Activated B cell treated with CpG ODN at 0.5 μM for 24 hours (primary cell): ENCODE measurements around the gene ELOVL5. TPM values are rescaled to one million over a fixed set of nuclear protein-coding genes. Genes with fewer than 3 reads are reported as not detected.
"Not testable (repeated sequence)": the region's sequence is repeated elsewhere in the genome, so short reads cannot be mapped to it uniquely, and the experiment has no call there.

Experiments
- ATAC-seq: fragments of 200-7000 bp; cut with Tn5 transposase; one replicate; pipeline ENCODE4 v1.10.0; 2021; ENCODE audit warnings: low read depth, mild to moderate bottlenecking, moderate library complexity
- CTCF ChIA-PET: fragments of 350-600 bp; sonication (Branson Sonifier 250); formaldehyde crosslinking; loops from one replicate; lab custom pipeline; 2021; ENCODE audit warnings: antibody characterized with exemption; lab: Charles Lee
- POLR2A ChIA-PET: fragments of 350-600 bp; sonication (Branson Sonifier 250); formaldehyde crosslinking; loops from one replicate; lab custom pipeline; 2021; ENCODE audit warnings: antibody characterized with exemption; lab: Charles Lee
- DNase-seq: peaks from one replicate; pipeline ENCODE4 v3.0.0; 2022
- H3K27ac Mint-ChIP-seq: one replicate; pipeline ENCODE4 v1.8.0; 2020; ENCODE audit warnings: mixed read lengths
- H3K27me3 Mint-ChIP-seq: one replicate; pipeline ENCODE4 v1.8.0; 2021; ENCODE audit warnings: mixed read lengths
- H3K36me3 Mint-ChIP-seq: one replicate; pipeline ENCODE4 v1.8.0; 2021; ENCODE audit warnings: low read depth, mixed read lengths
- H3K4me1 Mint-ChIP-seq: one replicate; pipeline ENCODE4 v1.8.0; 2021; ENCODE audit warnings: mixed read lengths
- H3K4me3 Mint-ChIP-seq: one replicate; pipeline ENCODE4 v1.8.0; 2020; ENCODE audit warnings: mild to moderate bottlenecking, mixed read lengths
- H3K9me3 Mint-ChIP-seq: one replicate; pipeline ENCODE4 v1.8.0; 2020; ENCODE audit warnings: mixed read lengths
- intact Hi-C: fragments of 100-400 bp; cut with micrococcal nuclease; formaldehyde crosslinking; loops from one replicate; pipeline ENCODE4 v1.15.1; 2024
- total RNA-seq: library from RNA; stranded (reverse); gene quantifications from 2 replicates; pipeline ENCODE4 v1.2.3, GENCODE V29; 2022
- TF ChIP-seq, protein P1 (sequence below): fragments of 200-600 bp; IDR thresholded peaks from one replicate; pipeline ENCODE4 v1.8.0; 2022; ENCODE audit warnings: antibody characterized with exemption, mild to moderate bottlenecking

The ELOVL5 gene
- total RNA-seq, 1 donor from 2014 or later, result 127 TPM

DNA sequence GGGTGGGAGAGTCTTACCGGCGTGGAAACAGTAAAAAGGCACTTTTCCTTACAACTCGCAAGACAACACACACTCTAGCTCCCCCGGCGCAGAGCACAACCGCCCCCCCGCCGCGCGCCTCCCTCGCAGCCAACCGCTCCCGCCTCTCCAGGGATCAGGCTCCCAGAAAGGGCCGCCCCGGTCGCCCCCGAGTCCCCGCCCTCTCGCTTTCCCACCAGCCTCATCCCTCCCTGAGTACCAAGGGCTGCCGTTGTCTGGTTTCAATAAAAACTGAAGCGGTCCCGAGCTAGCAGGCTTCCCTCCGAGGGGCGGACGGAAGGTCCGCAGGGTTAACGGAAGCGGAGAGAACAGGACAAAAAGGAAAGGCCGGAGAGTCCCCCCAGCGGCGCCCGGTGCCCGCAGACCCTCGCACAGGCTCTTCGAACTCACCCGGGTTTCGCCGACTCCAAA is 804 bp downstream of the ELOVL5 start:
- Mint-ChIP-seq H3K27ac (peak overlapping the region; percentile 92), H3K36me3 (peaks cover 38% of the 10 kb centered on the region), H3K4me3 (peak overlapping the region; percentile 94), H3K4me1 (peaks cover 59% of the 10 kb centered on the region), H3K27me3 (no peaks in the 10 kb centered on the region), H3K9me3 (no peaks in the 10 kb centered on the region)
- ATAC-seq (peak; percentile 16), DNase-seq (no peak)
- CTCF ChIA-PET, result interaction anchor here (1.1 to 4.2 kb wide), 5 partner anchors 10 to 176 kb away, joined by 4 to 18 read pairs (median 6); no protein-coding TSS in a partner anchor
- POLR2A ChIA-PET, result interaction anchor here (0.6 to 4.3 kb wide), 29 partner anchors 8 to 175 kb away, joined by 3 to 62 read pairs (median 5); no protein-coding TSS in a partner anchor
- TF ChIP-seq, protein P1, sequence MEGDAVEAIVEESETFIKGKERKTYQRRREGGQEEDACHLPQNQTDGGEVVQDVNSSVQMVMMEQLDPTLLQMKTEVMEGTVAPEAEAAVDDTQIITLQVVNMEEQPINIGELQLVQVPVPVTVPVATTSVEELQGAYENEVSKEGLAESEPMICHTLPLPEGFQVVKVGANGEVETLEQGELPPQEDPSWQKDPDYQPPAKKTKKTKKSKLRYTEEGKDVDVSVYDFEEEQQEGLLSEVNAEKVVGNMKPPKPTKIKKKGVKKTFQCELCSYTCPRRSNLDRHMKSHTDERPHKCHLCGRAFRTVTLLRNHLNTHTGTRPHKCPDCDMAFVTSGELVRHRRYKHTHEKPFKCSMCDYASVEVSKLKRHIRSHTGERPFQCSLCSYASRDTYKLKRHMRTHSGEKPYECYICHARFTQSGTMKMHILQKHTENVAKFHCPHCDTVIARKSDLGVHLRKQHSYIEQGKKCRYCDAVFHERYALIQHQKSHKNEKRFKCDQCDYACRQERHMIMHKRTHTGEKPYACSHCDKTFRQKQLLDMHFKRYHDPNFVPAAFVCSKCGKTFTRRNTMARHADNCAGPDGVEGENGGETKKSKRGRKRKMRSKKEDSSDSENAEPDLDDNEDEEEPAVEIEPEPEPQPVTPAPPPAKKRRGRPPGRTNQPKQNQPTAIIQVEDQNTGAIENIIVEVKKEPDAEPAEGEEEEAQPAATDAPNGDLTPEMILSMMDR, result no peak
- intact Hi-C loops, result loop anchor here (1.0 to 5.0 kb wide), 9 partner anchors 13 to 199 kb away; partner anchors contain the start of gene GCLC

DNA sequence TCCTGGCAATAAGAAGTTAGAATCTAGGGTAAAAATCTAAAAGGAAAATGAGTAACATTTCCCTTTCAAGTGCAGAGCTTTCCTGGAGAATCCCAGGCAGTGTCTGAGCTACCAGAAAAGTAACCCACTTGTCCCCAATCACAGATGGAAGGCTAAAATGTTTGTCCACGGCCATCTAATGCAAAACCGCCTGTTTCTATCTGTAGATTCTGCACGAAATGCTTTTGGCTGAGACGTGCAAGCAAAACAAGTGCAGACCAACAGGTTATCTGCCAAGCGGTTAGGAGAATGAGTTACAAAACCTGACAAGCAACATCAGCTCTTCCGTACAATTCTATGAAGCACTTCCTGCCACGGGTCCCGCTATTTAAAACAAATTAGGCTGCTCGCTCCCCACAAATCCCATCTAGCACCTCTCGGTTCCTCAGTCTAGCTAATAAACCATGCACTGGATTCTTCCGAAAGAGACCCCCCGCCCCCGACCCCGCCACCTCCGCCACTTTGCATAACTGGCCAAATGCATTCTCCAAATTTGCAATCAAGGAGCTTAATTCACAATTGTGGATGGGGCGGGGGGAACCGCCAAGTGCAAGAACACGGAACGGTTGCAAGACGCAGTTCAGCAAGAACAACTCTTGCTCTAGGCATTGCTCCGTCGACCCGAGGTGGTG is 1.4 kb downstream of the ELOVL5 start:
- Mint-ChIP-seq H3K4me3 (peak overlapping the region; percentile 94), H3K36me3 (peaks cover 38% of the 10 kb centered on the region), H3K4me1 (peaks cover 64% of the 10 kb centered on the region), H3K9me3 (no peaks in the 10 kb centered on the region), H3K27ac (peak overlapping the region; percentile 92), H3K27me3 (no peaks in the 10 kb centered on the region)
- POLR2A ChIA-PET, result interaction anchor here (0.6 to 4.3 kb wide), 26 partner anchors 10 to 178 kb away, joined by 3 to 62 read pairs (median 6); no protein-coding TSS in a partner anchor
- intact Hi-C loops, result loop anchor here (1.0 to 5.0 kb wide), 4 partner anchors 12 to 200 kb away; partner anchors contain the start of gene GCLC
- TF ChIP-seq, protein P1, result no peak
- ATAC-seq, result peak; percentile 8
- CTCF ChIA-PET, result interaction anchor here (1.1 to 4.2 kb wide), 6 partner anchors 9 to 175 kb away, joined by 3 to 18 read pairs (median 5); no protein-coding TSS in a partner anchor
- no peak for DNase-seq

DNA sequence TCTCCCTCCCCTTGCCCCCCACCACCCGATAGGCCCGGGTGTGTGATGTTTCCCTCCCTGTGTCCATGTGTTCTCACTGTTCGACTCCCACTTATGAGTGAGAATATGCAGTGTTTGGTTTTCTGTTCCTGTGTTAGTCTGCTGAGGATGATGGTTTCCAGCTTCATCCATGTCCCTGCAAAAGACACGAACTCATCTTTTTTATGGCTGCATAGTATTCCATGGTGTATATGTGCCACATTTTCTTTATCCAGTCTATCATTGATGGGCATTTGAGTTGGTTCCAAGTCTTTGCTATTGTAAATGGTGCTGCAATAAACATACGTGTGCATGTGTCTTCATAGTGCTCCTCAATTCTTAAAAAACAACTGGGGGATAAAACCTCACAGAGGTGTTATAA is 2.7 kb downstream of the ELOVL5 start:
- intact Hi-C loops, result loop anchor here (5.0 kb wide), 3 partner anchors 114 to 201 kb away; partner anchors contain the start of gene GCLC
- Mint-ChIP-seq H3K27ac (peak overlapping the region; percentile 92), H3K36me3 (peaks cover 40% of the 10 kb centered on the region), H3K4me1 (peaks cover 78% of the 10 kb centered on the region), H3K4me3 (peak overlapping the region; percentile 94)
- CTCF ChIA-PET, result interaction anchor here (1.4 kb wide), 1 partner anchor 9 kb away, joined by 3 read pairs; no protein-coding TSS in a partner anchor
- H3K27me3 Mint-ChIP-seq, H3K9me3 Mint-ChIP-seq, DNase-seq, ATAC-seq: not testable (repeated sequence)
- POLR2A ChIA-PET, result interaction anchor here (4.3 kb wide), 1 partner anchor 14 kb away, joined by 62 read pairs; no protein-coding TSS in a partner anchor

DNA sequence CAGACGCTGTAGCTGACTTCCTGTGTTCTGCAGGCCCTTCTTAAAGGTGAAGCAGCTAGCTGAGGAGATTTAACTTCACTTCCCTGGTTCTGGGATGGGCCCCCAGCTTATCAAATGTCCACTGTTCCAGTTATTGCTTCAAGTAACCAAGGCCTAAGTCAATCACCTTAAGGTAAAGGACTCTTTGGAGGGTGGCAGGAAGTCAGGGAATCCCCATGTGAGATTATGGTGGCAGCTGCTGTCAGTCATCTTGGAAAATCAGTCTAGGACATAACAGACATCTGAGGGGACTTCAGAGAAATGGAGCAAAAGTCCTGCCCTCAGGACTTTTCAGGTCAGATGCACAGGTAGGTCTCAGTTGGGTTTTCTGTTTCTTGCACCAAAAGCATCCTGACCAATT is 3.8 kb downstream of the ELOVL5 start:
- ATAC-seq (no peak), DNase-seq (no peak)
- Mint-ChIP-seq H3K36me3 (peaks cover 40% of the 10 kb centered on the region), H3K9me3 (no peaks in the 10 kb centered on the region), H3K4me1 (peaks cover 81% of the 10 kb centered on the region), H3K27ac (peak overlapping the region; percentile 92), H3K27me3 (no peaks in the 10 kb centered on the region), H3K4me3 (peak overlapping the region; percentile 24)
- CTCF ChIA-PET, result interaction anchor here (1.2 to 1.8 kb wide), 3 partner anchors 50 to 381 kb away, joined by 3 to 6 read pairs (median 5); no protein-coding TSS in a partner anchor
- POLR2A ChIA-PET, result interaction anchor here (0.5 to 1.5 kb wide), 6 partner anchors 9 to 450 kb away, joined by 3 to 7 read pairs (median 4); partner anchors contain the start of gene LRRC1
- TF ChIP-seq, protein P1, result no peak
- intact Hi-C loops, result loop anchor here (2.0 to 5.0 kb wide), 4 partner anchors 14 to 202 kb away; partner anchors contain the start of gene GCLC

DNA sequence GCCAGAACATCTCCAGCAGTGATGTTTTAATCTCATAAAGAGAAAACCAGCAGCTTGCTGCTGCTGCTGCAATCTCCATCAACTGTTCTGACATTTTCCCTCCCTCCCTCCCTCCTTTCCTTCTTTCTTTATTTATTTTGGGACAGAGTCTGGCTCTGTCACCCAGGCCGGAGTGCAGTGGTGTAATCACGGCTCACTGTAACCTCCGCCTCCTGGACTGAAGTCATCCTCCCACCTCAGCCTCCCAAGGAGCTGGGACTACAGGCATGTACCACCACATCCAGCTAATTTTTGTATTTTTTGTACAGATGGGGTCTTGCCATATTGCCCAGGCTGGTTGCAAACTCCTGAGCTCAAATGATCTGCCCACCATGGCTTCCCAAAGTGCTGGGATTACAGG is 5.7 kb downstream of the ELOVL5 start:
- H3K9me3 Mint-ChIP-seq, result no peaks in the 10 kb centered on the region
- H3K4me3 Mint-ChIP-seq, result peak overlapping the region; percentile 15
- no peak for DNase-seq
- intact Hi-C loops, result loop anchor here (1.0 kb wide), 1 partner anchor 8 kb away; no protein-coding TSS in a partner anchor
- no peak for ATAC-seq
- TF ChIP-seq, protein P1, result no peak
- POLR2A ChIA-PET, result interaction anchor here (0.6 kb wide), 1 partner anchor 20 kb away, joined by 3 read pairs; no protein-coding TSS in a partner anchor
- peaks cover 90% of the 10 kb centered on the region for H3K4me1 Mint-ChIP-seq
- CTCF ChIA-PET, result no interaction called here
- no peaks in the 10 kb centered on the region for H3K27me3 Mint-ChIP-seq
- peak overlapping the region; percentile 85 for H3K27ac Mint-ChIP-seq
- peaks cover 38% of the 10 kb centered on the region for H3K36me3 Mint-ChIP-seq
